Hepatocyte (in vitro differentiated cells): ENCODE results near the gene HELZ2. TPM values are rescaled to one million over a fixed set of nuclear protein-coding genes. Genes with fewer than 3 reads are reported as not detected.

ENCODE experiments used
- DNase-seq: peaks from one replicate; pipeline ENCODE4 v3.0.0-alpha.2; 2016; ENCODE audit warnings: low spot score
- H2AFZ ChIP-seq: fragments of 200-600 bp; sonication (generic); 2 replicates; pipeline ENCODE4 v1.6.0; 2016; ENCODE audit warnings: antibody characterized with exemption, mild to moderate bottlenecking
- H3K27ac ChIP-seq: fragments of 200-600 bp; sonication (generic); 2 replicates; pipeline ENCODE4 v1.5.1; 2016; ENCODE audit warnings: mild to moderate bottlenecking
- H3K27me3 ChIP-seq: fragments of 200-600 bp; sonication (generic); 2 replicates; pipeline ENCODE4 v1.6.1; 2016
- H3K36me3 ChIP-seq: fragments of 200-600 bp; sonication (generic); replicated peaks from 2 replicates; pipeline ENCODE4 v1.5.1; 2016; ENCODE audit warnings: low read depth; ENCODE audit not compliant: insufficient read depth
- H3K4me1 ChIP-seq: fragments of 200-600 bp; sonication (generic); 2 replicates; pipeline ENCODE4 v1.5.1; 2016; ENCODE audit warnings: mild to moderate bottlenecking, moderate library complexity; ENCODE audit not compliant: insufficient read depth
- H3K4me2 ChIP-seq: fragments of 200-600 bp; sonication (generic); 2 replicates; pipeline ENCODE4 v1.6.0; 2016
- H3K4me3 ChIP-seq: fragments of 200-600 bp; sonication (generic); 2 replicates; pipeline ENCODE4 v1.5.1; 2016; ENCODE audit warnings: mild to moderate bottlenecking
- H3K79me2 ChIP-seq: fragments of 200-600 bp; sonication (generic); 2 replicates; pipeline ENCODE4 v1.6.0; 2017; ENCODE audit warnings: mild to moderate bottlenecking
- H3K9me2 ChIP-seq: fragments of 200-600 bp; sonication (generic); replicated peaks from 2 replicates; pipeline ENCODE4 v1.6.0; 2017; ENCODE audit warnings: mild to moderate bottlenecking; ENCODE audit not compliant: insufficient read depth
- H3K9me3 ChIP-seq: fragments of 200-600 bp; sonication (generic); 2 replicates; pipeline ENCODE4 v1.5.1; 2016; ENCODE audit warnings: low read depth, mild to moderate bottlenecking
- H4K20me1 ChIP-seq: fragments of 200-600 bp; sonication (generic); 2 replicates; pipeline ENCODE4 v1.6.0; 2016; ENCODE audit warnings: mild to moderate bottlenecking; ENCODE audit not compliant: insufficient read depth, poor library complexity, severe bottlenecking
- EZH2 ChIP-seq: fragments of 200-600 bp; sonication (generic); IDR thresholded peaks from 2 replicates; pipeline ENCODE4 v1.6.1; 2016; ENCODE audit warnings: antibody characterized with exemption, mild to moderate bottlenecking, borderline replicate concordance
- EZH2phosphoT487 ChIP-seq: fragments of 200-600 bp; sonication (generic); IDR thresholded peaks from one replicate; pipeline ENCODE4 v1.6.1; 2018; ENCODE audit warnings: antibody characterized with exemption, mild to moderate bottlenecking, low read depth, moderate library complexity; ENCODE audit not compliant: unreplicated experiment, severe bottlenecking
- WGBS: methylation state at CpG from one replicate; pipeline ENCODE4 v1.1.6; 2016; ENCODE audit warnings: low lambda C conversion rate; ENCODE audit errors: missing lambda C conversion rate; 5-methylcytosine and 5-hydroxymethylcytosine counted together
- polyA plus RNA-seq: library from polyadenylated mRNA; unstranded; fragments of >200 nt; fragmentation: Nextera tagmentation; extraction: Ambion mirVana; gene quantifications from 2 replicates; pipeline ENCODE4 v1.2.1, GENCODE V29; 2016
- total RNA-seq: library from RNA; depleted of rRNA; stranded (reverse); fragments of >200 nt; gene quantifications from 2 replicates; pipeline ENCODE4 v1.2.3, GENCODE V29; 2014
- TF ChIP-seq, protein P1 (sequence below): fragments of 200-600 bp; sonication (generic); IDR thresholded peaks from 2 replicates; pipeline ENCODE4 v1.5.1; 2016; ENCODE audit warnings: antibody characterized with exemption, mild to moderate bottlenecking; ENCODE audit not compliant: poor library complexity

Gene HELZ2
- total and polyA plus RNA-seq, 2 experiments from 2014 or later, result 4.6 to 17.0 TPM

DNA sequence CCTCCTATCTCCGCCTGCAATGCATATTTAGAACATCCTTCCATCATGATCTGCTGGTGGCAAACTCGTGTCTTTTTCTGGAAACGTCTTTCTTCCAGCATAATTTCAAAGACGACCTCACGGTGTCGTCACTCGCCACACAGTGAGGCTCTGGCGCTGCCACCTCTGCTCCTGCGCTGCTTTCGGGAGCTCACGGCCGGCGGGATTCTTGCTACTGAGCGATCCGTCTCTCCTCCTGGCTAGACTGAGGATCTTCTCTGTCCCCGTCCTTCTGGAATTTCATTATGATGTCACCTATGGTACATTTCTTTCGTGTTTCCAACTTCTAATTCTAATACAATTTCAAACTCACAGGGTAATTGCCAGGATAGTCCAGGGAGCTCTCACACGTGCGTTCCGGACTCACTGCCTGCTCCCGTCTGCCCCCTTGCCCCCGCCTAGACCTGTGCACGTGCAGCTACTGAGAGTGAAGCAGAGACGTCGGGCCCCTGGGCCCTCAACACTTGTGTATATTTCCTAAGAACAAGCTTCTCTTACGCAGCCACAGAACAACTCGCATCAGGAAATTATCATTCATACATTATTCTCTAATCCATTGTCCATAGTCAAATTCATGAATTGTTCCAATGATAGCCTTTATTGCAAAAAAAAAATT lies 25.5 kb upstream of the HELZ2 start:
- no peaks in the 10 kb centered on the region for H3K79me2 ChIP-seq
- no peak overlapping the region for H3K27ac ChIP-seq
- WGBS, result 89% methylated on average over 27 of the region's 27 CpGs
- no peak for DNase-seq
- no peaks in the 10 kb centered on the region for H3K36me3 ChIP-seq
- H4K20me1 ChIP-seq, result no peaks in the 10 kb centered on the region
- H3K4me1 ChIP-seq, result no peaks in the 10 kb centered on the region
- TF ChIP-seq EZH2phosphoT487 (no peak), EZH2 (no peak)
- TF ChIP-seq, protein P1, sequence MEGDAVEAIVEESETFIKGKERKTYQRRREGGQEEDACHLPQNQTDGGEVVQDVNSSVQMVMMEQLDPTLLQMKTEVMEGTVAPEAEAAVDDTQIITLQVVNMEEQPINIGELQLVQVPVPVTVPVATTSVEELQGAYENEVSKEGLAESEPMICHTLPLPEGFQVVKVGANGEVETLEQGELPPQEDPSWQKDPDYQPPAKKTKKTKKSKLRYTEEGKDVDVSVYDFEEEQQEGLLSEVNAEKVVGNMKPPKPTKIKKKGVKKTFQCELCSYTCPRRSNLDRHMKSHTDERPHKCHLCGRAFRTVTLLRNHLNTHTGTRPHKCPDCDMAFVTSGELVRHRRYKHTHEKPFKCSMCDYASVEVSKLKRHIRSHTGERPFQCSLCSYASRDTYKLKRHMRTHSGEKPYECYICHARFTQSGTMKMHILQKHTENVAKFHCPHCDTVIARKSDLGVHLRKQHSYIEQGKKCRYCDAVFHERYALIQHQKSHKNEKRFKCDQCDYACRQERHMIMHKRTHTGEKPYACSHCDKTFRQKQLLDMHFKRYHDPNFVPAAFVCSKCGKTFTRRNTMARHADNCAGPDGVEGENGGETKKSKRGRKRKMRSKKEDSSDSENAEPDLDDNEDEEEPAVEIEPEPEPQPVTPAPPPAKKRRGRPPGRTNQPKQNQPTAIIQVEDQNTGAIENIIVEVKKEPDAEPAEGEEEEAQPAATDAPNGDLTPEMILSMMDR, result no peak
- no peaks in the 10 kb centered on the region for H3K9me2 ChIP-seq
- no peaks in the 10 kb centered on the region for H3K9me3 ChIP-seq
- no peak overlapping the region for H2AFZ ChIP-seq
- no peak overlapping the region for H3K4me2 ChIP-seq
- H3K4me3 ChIP-seq, result no peak overlapping the region
- H3K27me3 ChIP-seq, result no peaks in the 10 kb centered on the region

DNA sequence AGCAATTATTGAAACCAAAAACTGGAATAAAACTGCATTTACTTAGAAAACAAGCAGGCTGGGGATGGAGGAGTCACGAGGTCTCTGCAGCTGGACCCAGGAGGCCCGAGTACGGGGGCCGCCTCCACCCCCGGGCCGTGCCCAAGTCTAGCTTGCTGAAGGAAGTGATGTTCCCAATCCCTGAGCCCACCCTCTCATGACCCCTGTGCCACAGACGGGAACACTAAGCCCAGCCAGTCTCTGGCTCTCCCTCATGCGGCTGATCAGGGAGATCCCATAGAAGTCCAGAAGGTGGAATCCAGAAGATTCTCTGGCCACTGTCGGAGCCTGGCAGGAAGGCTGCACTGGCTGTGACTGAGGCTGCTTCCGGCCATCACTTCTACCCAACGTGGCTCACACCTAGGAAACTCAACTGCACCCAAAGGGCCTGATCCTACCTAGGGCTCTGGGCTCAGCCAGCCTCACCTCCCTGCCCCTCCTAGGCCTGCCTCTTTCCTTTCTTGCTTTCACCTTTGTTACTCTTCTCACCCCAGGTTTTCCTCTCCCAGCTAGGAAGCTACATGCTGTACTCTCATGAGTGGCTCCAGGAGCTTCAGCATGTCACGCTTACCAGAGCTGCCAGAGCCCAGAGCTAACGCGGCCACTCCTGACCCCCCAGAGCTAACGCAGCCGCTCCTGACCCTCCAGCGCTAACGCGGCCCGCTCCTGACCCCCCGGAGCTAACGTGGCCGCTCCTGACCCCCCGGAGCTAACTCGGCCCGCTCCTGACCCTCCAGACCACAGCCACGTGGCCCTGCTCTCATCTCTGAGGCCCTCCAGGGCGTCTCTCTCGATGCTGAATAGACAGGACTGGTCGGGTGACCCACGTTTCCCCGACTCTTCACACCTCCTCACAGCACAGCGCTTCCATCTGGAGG lies 24.7 kb upstream of the HELZ2 start:
- no peak for DNase-seq
- H3K27ac ChIP-seq, result no peak overlapping the region
- no peaks in the 10 kb centered on the region for H3K9me3 ChIP-seq
- no peak overlapping the region for H2AFZ ChIP-seq
- H3K79me2 ChIP-seq, result no peaks in the 10 kb centered on the region
- H3K4me3 ChIP-seq, result no peak overlapping the region
- no peaks in the 10 kb centered on the region for H3K36me3 ChIP-seq
- no peaks in the 10 kb centered on the region for H3K27me3 ChIP-seq
- H4K20me1 ChIP-seq, result no peaks in the 10 kb centered on the region
- no peak overlapping the region for H3K4me2 ChIP-seq
- H3K9me2 ChIP-seq, result no peaks in the 10 kb centered on the region
- no peaks in the 10 kb centered on the region for H3K4me1 ChIP-seq
- TF ChIP-seq EZH2, result no peak
- no peak for TF ChIP-seq EZH2phosphoT487
- TF ChIP-seq, protein P1, result no peak
- 87% methylated on average over 29 of the region's 33 CpGs for WGBS

DNA sequence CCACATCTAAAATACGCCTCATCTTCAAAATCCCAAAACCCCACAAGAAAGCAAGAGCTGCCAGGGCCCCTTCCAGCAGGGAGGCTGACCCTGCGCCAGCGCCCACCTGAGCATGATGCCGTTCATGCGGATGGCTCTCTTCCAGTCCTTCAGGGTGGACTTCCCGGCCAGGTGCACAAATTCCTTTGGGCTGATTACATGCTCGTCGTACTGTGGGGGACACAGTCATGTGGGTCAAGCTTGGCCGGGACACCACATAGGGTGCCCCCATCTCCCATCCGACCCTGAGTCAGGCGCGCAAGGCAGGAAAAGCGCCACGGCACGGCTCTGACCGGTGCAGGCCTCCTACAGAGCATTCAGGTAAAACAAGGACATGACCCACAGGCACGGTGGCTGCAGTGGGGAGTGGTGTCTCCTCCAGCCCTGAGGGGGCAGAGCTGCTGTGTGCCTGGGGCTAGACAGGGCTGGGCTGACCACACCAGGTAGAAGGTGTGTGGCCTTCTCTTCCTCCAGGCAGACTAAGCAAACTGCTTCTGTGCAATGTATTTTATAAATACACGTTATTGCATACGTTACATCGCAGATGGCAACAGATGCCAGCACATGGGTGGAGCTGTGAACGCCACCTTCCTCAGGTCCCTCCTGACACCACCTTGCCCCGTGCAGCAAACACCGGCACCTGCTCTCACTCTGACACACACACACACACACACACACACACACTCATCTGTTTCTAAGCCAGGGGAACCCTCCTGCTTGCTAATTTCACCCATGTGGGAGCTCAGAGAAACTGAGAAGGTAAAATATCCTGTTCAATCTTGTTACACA lies 23.8 kb upstream of the HELZ2 start:
- no peak overlapping the region for H3K4me3 ChIP-seq
- no peak for DNase-seq
- H4K20me1 ChIP-seq, result no peaks in the 10 kb centered on the region
- no peak overlapping the region for H3K27ac ChIP-seq
- 92% methylated on average over 23 of the region's 23 CpGs for WGBS
- no peak overlapping the region for H3K4me2 ChIP-seq
- TF ChIP-seq EZH2 (no peak), EZH2phosphoT487 (no peak)
- TF ChIP-seq, protein P1, result no peak
- no peaks in the 10 kb centered on the region for H3K36me3 ChIP-seq
- H3K9me3 ChIP-seq, result no peaks in the 10 kb centered on the region
- H3K79me2 ChIP-seq, result no peaks in the 10 kb centered on the region
- H3K4me1 ChIP-seq, result no peaks in the 10 kb centered on the region
- no peak overlapping the region for H2AFZ ChIP-seq
- no peaks in the 10 kb centered on the region for H3K9me2 ChIP-seq
- no peaks in the 10 kb centered on the region for H3K27me3 ChIP-seq
